HTERT RPE-1 (cell line): ENCODE results near the gene KREMEN2.

Source experiments
- in situ Hi-C: fragments of 300-500 bp; cut with MboI; formaldehyde crosslinking; loops from 4 replicates; pipeline ENCODE4 v1.14.3; 2020; ENCODE audit warnings: low sequenced_read_pairs

Gene KREMEN2

GRCh38 chr16:2976673-2977072, 12.6 kb downstream of the KREMEN2 start:
- in situ Hi-C loops: no loop called here

GRCh38 chr16:2977440-2977839, 13.4 kb downstream of the KREMEN2 start:
- in situ Hi-C loops: no loop called here

DNA sequence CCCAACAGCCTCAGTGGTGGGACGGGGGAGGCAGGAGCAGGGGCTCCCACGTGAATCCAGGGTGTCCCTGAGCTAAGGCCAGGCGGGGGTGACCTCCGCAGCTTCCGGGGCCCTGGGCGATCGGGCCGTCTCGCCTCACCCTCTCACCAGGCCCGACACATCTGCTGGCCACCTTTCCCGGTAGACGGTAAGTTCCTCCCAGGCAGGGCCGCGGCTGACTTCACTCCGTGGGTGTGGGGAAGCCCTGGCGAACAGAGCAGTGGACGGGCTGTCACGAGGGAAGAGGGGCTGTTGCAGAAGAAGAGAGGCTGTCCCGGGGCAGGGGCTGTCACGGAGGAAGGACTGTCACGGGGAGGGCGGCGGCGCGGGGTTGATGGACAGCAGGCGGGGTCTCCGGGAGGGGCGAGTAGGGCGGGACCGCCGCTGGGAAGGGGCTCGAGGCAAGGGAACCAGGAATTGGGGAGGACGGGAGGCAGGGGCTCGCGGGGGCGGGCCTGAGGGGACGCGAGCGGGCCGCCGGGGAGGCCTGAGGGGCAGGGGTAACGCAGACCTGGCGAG, 15.7 kb downstream of the KREMEN2 start:
- in situ Hi-C loops: no loop called here

DNA sequence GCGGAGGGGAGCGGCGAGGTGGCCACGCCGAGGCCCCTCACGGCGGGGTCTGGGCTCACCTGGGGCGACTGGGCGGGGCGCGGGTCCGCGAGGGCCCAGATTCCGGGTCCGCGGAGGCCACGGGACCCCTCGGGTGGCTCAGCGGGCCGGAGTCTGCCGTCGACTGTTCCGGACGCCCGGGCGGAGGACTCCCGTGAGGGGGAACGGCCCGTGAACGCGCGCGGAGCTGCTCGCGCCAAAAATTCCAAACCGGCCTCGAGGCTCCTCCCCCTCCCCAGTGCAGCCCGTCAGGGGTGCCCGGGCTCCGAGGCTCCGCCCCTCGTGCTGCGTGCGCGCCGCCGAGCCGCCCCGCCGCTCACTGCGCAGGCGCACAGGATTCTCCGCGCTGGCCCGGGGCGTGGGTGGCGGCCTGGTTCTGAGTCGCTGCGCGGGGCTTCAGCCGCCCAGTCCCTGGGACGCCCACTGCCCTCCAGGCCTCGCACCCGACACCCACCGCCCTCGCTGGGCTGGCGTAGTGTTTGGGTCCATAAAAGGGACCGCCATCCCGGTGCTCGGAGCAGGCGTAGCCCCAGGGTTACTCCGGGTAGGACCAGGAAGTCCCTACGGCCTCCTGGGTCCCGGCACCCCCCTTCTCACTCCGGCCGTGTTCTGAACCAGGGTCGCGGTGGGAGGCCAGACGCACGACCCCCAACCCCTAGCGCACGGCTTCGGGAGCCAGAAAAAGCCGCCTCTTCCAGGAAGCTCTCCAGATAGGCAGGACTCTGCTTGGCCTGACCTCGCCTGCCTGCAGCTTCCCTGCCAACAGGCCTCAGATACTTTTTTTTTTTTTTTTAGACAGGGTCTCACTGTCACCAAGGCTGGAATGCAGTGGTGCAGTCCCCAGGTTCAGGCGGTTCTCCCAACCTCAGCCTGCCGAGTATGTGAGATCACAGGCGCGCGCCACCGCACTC, 16.4 kb downstream of the KREMEN2 start, which contains the start of gene PKMYT1:
TSS of gene PKMYT1 (minus strand) at position 220 of the 950 bp plus-strand sequence. CDS start 789 bp downstream, outside the sequence.
- in situ Hi-C loops: no loop called here

DNA sequence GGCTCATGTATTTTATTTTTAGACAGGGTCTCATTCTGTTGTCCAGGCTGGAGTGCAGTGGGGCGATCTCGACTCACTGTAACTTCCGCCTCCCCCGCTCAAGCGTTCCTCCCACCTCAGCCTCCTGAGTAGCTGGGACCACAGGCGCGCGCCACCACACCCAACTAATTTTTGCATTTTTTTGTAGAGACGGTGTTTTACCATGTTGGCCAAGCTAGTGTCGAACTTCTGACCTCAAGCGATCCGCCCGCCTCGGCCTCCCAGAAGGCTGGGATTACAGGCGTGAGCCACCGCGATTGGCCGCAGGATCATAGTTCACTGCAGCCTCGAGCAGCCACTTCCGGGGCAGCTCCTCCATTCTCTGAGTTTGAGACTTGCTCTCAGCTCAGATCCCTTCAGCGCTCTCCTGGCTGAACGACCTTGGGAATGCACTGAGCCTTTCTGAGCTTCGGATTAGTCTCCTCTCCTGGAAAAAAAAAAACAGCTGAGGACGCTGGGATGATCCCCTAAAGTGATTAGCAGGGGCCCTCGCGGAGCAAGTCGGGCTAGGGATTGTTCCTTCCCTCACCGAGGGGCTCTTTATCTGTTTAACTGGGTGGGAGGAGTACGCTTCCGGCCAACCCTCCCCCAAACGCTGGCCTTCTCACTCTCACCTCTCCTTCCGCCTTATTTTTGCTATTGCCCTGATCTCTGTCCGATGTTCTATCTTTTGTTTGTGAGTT, 17.3 kb downstream of the KREMEN2 start:
- in situ Hi-C loops: no loop called here

DNA sequence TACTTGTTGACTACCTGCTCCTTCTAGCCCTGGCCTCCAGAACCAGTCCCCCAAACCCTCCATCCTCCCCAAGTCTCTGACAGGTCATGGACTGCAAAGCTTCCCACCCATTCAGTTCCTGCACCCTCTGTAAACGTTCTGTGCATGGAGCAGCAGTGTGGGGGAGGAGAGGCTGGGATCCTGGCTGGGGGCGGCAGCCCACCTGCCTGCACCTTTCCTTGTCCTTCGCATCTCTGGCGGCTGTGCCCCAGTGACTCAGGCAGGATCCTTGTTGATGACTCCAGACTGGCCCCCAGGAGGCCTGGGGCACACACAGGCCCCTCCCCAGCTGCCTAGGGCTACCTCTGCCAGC, 17.8 kb downstream of the KREMEN2 start:
- in situ Hi-C loops: no loop called here

GRCh38 chr16:2982402-2982801, 18.3 kb downstream of the KREMEN2 start:
- in situ Hi-C loops: no loop called here

DNA sequence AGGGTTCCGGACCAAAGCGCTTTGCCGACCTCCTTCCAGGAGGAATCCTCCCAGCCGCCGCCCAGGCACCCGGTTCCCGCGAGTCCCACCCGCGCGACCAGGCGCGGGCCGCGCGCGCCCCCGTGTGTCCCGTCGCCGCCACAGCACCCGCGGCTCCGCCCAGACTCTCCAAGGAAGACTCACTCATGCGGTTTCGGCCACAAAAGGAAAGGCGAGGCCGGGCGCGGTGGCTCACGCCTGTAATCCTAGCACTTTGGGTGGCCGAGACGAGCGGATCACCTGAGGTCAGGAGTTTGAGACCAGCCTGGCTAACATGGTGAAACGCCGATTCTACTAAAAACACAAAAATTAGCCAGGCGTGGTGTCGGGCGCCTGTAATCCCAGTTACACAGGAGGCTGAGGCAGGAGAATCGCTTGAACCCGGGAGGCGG, 19.6 kb downstream of the KREMEN2 start:
- in situ Hi-C loops: no loop called here

DNA sequence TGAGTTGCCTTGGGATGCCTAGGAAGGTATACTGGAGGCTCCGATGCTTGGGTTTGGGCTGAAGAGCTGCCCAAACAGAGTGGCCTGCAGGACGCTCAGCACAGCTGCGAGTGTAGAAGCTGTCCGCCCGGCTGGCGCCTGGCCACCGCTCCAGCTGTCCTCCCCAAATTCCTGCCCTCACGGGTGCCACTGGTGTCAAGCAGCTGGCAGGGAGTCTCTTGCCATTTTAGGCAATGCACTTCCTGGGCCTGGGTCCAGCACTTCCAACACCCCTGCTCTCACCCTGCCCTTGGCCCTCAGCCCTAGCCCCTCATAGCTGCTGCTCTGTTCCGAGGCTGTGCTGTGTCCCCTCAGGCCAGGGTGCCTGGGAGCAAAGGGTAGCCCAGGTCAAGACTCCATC, 21.4 kb downstream of the KREMEN2 start:
- in situ Hi-C loops: no loop called here

GRCh38 chr16:2985893-2986355, 21.8 kb downstream of the KREMEN2 start:
- in situ Hi-C loops: no loop called here

GRCh38 chr16:2986623-2987188, 22.6 kb downstream of the KREMEN2 start:
- in situ Hi-C loops: no loop called here

DNA sequence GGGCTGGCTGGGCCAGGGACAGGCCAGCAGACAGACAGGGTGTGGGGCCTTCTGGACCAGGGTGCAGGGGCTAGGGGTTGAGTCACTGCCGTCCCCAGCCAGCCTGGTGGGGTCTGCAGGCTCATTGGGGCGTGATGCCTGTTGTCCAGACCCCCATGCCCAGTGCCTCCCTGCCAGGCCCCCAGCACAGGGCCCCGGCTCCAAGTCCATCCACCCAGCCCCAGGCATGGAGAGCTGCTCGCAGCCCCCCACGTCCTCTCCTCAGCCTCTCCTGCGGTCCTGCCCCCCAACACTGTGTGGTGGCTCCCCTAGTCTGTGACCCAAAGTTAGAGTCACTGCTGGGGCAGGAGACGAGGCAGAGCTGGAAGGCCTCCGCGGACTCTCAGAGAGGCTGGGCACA, 23.2 kb downstream of the KREMEN2 start:
- in situ Hi-C loops: no loop called here

DNA sequence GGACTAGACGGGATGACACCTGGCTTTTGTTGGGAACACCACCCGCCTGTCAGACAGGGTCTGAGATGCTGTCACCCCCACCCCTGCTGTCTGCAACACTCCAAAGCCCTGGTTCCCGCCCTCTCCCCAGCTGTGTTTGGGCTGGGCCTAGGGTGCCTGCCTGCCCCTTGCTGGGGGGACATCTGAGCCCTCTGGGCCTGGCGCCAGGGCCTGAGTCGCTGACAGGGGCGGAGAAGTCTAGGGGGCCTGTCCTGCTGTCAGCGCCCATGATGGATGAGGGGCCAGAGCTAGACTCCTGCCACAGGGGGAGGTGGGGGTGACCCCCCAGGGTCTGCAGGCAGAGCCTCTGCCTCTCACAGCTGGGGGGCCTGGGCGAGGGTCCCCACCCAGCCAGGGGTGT, 23.8 kb downstream of the KREMEN2 start:
- in situ Hi-C loops: no loop called here

DNA sequence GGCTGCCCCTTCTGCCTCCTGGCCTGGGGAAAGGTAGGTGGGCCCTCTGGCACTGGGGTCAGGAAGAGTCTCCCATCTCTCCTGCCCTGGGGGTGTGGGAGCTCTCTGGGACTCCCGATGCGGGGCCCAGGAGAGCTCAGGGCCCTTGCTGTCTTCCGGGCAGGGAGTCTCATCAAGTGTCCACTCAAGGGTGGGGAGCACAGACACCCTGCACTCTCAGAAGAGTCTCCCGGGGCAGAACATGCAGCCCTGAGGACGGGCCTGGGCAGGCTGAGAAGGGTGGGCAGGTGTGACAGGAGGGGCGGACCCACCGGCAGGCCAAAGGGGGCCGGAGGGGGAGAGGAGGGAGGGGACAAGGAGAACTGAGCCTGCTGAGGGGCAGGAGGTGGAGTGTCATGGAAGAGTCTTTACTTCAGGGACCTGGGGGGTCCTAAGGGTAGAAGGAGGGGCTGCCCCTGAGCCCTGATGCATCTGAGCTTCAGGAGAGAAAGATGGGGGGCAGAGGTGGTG, 24.6 kb downstream of the KREMEN2 start:
- in situ Hi-C loops: no loop called here

- in situ Hi-C loops: no loop called here
These were observed 26.8 kb downstream of the KREMEN2 start for GRCh38 chr16:2990891-2991290.

DNA sequence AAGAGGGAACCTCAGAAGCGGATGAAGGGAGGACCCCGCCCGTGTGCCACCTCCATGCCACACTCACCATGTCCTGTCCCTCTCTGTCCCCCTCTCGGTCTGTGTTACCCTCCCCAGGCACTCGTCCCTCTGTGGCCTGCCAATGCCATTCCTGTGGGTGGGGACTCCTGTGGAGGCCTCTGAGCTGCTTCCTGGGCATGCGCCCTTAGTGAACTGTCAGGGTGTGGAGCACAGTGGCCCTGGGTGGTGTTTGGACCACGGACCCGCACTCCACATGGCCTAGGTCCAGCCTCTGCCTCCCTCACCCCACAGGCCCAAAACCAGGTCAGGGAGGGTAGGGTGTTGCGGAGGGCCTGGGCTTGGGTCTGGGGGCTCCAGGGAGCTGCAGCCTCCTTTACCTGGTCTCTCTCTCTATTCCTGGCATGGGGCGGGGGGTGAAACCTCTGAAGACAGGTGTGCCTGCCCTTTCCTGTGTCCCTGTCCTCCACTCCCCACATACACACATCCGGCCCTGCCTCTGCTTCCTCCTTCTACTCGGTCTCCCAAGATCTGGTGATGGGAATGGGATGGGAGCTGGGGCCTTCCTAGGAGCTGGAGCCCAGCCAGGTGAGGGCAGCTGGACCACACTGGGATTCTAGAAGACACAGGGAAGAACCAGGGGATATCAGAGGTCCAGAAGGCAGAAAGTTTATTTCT, 27.6 kb downstream of the KREMEN2 start:
- in situ Hi-C loops: no loop called here

DNA sequence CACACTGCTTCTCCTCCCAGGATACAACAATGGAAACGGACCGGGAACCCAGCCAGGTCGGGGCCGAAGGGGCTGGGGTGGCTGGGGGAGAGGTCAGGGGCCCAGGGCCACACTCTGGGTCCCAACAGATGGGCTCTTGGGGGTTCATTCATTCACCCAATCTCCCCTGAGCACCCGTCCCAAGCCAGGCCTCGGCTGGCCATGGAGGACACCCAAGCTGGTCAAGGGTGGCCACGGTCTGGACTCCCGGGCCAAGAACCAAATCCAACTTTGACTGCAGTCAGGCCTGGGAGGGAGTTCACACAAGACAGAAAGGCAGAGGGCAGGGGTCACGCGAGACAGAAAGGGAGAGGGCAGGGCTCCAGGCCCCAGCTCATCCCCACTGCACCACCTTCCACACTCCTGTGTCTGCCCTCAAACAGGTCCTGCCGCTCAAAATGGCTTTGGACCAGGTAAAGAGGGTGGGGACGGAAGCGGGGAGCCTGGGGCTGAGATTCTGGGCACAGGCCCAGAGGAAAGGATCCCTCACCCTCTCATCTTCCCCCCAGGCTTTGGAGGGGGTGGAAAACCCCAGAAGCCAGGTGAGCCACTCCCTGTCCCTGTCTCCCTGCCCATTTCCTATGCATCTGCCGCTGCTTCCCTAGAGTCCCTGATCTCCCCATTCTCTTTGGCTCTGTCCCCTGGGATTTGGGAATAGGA, 28.5 kb downstream of the KREMEN2 start:
- in situ Hi-C loops: no loop called here

DNA sequence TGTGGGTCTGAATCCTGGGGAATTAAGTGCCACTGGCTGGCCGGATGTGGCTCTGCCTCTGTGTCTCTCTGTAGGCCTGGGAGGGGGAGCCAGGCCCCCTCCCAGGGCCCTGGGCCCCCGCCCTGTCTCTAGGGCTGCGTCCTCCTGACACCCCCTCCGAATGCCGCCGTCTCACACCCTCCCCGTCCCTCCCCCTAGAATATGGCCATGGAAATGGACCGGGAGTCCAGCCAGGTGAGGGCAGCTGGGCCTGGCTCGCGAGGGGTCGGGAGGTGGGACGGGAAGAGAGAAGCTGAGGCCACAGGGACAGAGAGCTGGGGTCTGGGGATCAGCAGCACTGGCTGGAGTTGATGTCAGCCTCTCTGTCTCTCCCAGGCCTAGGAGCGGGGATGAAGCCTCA, 32.2 kb downstream of the KREMEN2 start:
- in situ Hi-C loops: no loop called here

DNA sequence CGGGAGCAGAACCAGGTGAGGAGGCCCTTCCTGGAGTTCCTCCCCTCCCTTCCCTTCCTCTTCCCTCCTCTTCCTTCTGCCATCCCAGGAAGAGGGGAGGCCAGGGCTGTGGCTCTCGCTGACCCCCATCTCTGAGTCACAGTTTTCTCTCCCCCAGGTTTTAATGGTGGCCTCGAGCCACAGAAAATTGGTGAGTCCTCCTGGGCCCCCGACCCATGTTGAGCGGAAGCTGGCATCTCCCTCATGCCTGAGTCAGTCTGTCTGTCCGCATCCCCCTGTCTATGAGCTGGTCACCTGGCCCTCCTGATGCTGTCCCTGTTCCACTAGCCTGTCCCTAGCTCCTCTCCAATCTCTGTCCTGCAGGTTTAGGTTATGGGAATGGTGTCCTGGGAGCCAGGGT, 35.9 kb downstream of the KREMEN2 start:
- in situ Hi-C loops: no loop called here

DNA sequence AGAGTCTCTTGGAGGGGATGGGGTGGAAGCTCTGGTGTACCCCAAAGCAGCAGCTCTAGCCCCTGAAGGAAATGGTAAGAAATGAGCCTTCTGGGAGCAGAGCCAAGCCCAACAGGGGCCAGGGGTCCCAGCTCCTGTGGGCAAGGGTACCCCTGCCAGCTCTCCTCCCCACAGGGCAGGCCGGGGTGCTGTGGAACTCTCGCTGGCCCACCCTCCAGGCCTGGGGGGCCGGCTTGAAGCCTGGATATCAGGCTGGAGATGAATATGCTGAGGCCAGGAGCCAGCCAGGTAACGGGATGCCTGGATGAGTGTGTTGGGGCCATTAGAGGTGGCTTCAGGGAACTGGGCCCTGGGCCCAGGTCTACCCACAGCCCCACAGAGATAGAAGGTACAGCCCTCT, 36.5 kb downstream of the KREMEN2 start:
- in situ Hi-C loops: no loop called here
